ENCODE measurements around the gene PRR14L. TPM values are rescaled to one million over a fixed set of nuclear protein-coding genes. Genes with fewer than 3 reads are reported as not detected.
"Not testable (repeated sequence)": the region's sequence is repeated elsewhere in the genome, so short reads cannot be mapped to it uniquely, and the experiment has no call there.

PRR14L gene
- total RNA-seq, 1 donor from 2014 or later: 57.9 TPM

- ATAC-seq: no peak
- no peak for TF ChIP-seq CTCF (IDR thresholded peaks at IDR 0.05)
- Histone ChIP-seq H3K27ac (no peak overlapping the region), H3K4me3 (no peak overlapping the region), H3K9me3 (no peaks in the 10 kb centered on the region), H3K27me3 (ENCODE audit: low read depth) (no peaks in the 10 kb centered on the region), H3K36me3 (peaks cover 88% of the 10 kb centered on the region), H3K4me1 (no peaks in the 10 kb centered on the region)
- no peak for DNase-seq
- intact Hi-C loops (cut with DNase I): no loop called here
These were observed 18.6 kb upstream of the PRR14L start for GRCh38 chr22:31768422-31769059.

GRCh38 chr22:31764785-31765184 lies 14.9 kb upstream of the PRR14L start:
- DNase-seq (no peak), ATAC-seq (no peak)
- Histone ChIP-seq H3K27me3 (ENCODE audit: low read depth) (no peaks in the 10 kb centered on the region), H3K4me3 (no peak overlapping the region), H3K36me3 (peaks cover 93% of the 10 kb centered on the region), H3K4me1 (no peaks in the 10 kb centered on the region), H3K27ac (no peak overlapping the region), H3K9me3 (no peaks in the 10 kb centered on the region)
- intact Hi-C loops (cut with DNase I): no loop called here
- TF ChIP-seq CTCF (IDR thresholded peaks at IDR 0.05): no peak

- intact Hi-C loops (cut with DNase I); H3K27ac ChIP-seq; H3K27me3 ChIP-seq (ENCODE audit: low read depth); H3K4me3 ChIP-seq; DNase-seq; ATAC-seq; H3K9me3 ChIP-seq: not testable (repeated sequence)
- peaks cover 11% of the 10 kb centered on the region for H3K4me1 ChIP-seq
- H3K36me3 ChIP-seq: peaks cover 61% of the 10 kb centered on the region
These were observed 8.9 kb upstream of the PRR14L start for GRCh38 chr22:31758860-31759259.

GRCh38 chr22:31757265-31757664 lies 7.3 kb upstream of the PRR14L start:
- no peak for TF ChIP-seq CTCF (IDR thresholded peaks at IDR 0.05)
- H3K9me3 ChIP-seq: no peaks in the 10 kb centered on the region
- no peak overlapping the region for H3K4me3 ChIP-seq
- intact Hi-C loops (cut with DNase I): no loop called here
- H3K36me3 ChIP-seq: peaks cover 45% of the 10 kb centered on the region
- peaks cover 21% of the 10 kb centered on the region for H3K4me1 ChIP-seq
- no peaks in the 10 kb centered on the region for H3K27me3 ChIP-seq (ENCODE audit: low read depth)
- DNase-seq: no peak
- no peak for ATAC-seq
- no peak overlapping the region for H3K27ac ChIP-seq

GRCh38 chr22:31754813-31755212 lies 4.9 kb upstream of the PRR14L start:
- intact Hi-C loops (cut with DNase I): no loop called here
- DNase-seq (no peak), ATAC-seq (no peak)
- H3K36me3 ChIP-seq: peaks cover 22% of the 10 kb centered on the region
- H3K27me3 ChIP-seq (ENCODE audit: low read depth): no peaks in the 10 kb centered on the region
- TF ChIP-seq CTCF (IDR thresholded peaks at IDR 0.05): no peak
- H3K9me3 ChIP-seq: no peaks in the 10 kb centered on the region
- H3K27ac ChIP-seq: peak overlapping the region; percentile 96
- peaks cover 28% of the 10 kb centered on the region for H3K4me1 ChIP-seq
- H3K4me3 ChIP-seq: peak overlapping the region; percentile 81

- Histone ChIP-seq H3K27ac (peak within 1 kb of the TSS; percentile 96), H3K4me3 (peak within 1 kb of the TSS; percentile 81), H3K36me3 (peaks cover 13% of the 10 kb centered on the region), H3K4me1 (peaks cover 32% of the 10 kb centered on the region), H3K9me3 (no peaks in the 10 kb centered on the region), H3K27me3 (ENCODE audit: low read depth) (no peaks in the 10 kb centered on the region)
- intact Hi-C loops (cut with DNase I): no loop called here
- TF ChIP-seq CTCF (IDR thresholded peaks at IDR 0.05): no peak
- DNase-seq (peak; percentile 97), ATAC-seq (peak; percentile 92 to 95)
These were observed 3.9 kb upstream of the PRR14L start, which contains the start of gene DEPDC5 for GRCh38 chr22:31753634-31754501. TSS of gene DEPDC5 (plus strand) at chr22:31754019. CDS start at chr22:31754922, 903 bp downstream.

Measured in lower lobe of right lung (tissue), 2 donors.